Mucosa of descending colon (tissue), 3 donors: ENCODE results near the gene GNG7. TPM values are rescaled to one million over a fixed set of nuclear protein-coding genes. Genes with fewer than 3 reads are reported as not detected.

Experiments used
- ATAC-seq: fragments of 200-7000 bp; cut with Tn5 transposase; one replicate; pipeline ENCODE4 v1.9.1; 2020; ENCODE audit warnings: mild to moderate bottlenecking, moderate library complexity
- DNase-seq, 3 donors: peaks; one replicate each; pipeline ENCODE4 v3.0.0-alpha.2; 2020
- H3K36me3 ChIP-seq: fragments of 200-600 bp; one replicate; pipeline ENCODE4 v1.8.0; 2021; ENCODE audit warnings: low read depth, mild to moderate bottlenecking
- H3K4me1 ChIP-seq: fragments of 200-600 bp; one replicate; pipeline ENCODE4 v1.8.0; 2021; ENCODE audit warnings: low read depth, mild to moderate bottlenecking
- H3K4me3 ChIP-seq: fragments of 200-600 bp; one replicate; pipeline ENCODE4 v1.8.0; 2021; ENCODE audit warnings: mild to moderate bottlenecking
- H3K9me3 ChIP-seq: fragments of 200-600 bp; one replicate; pipeline ENCODE4 v1.8.0; 2021; ENCODE audit warnings: mild to moderate bottlenecking
- CTCF ChIP-seq: fragments of 200-600 bp; IDR thresholded peaks from one replicate; pipeline ENCODE4 v1.8.0; 2022; ENCODE audit warnings: antibody characterized with exemption, mild to moderate bottlenecking
- intact Hi-C, 2 donors: fragments of 100-400 bp; cut with DNase I in 1 of 2; cut with micrococcal nuclease in 1 of 2; formaldehyde crosslinking; loops; one replicate each; pipeline versions ENCODE4 v1.11.0 to v1.11.1; 2022; cut with DNase I, micrococcal nuclease
- total RNA-seq, 3 donors: library from RNA; stranded (reverse); fragmentation: NEBNext Ultra II Directional in 2 of 3; extraction: Animal tissue kit (Norgen Biotek cat#: 25700) in 2 of 3; gene quantifications; one replicate each; pipeline versions ENCODE4 v1.2.1 to v1.2.4, GENCODE V29; 2021 to 2023
- donor health status: DM: no; HTN: no; CAD: no; lungs with moderate emphysema.
- donor health status: DM: no; HTN: no; CAD: no.
- donor health status: DM: no; HTN: yes; CAD: no.

The GNG7 gene
- total RNA-seq, 3 donors from 2014 or later: 2.5 to 6.9 (median 2.9) TPM

- peaks cover under 1% of the 10 kb centered on the region for H3K9me3 ChIP-seq
- no peak for ATAC-seq
- peak; percentile 37 to 76 (median 55) for DNase-seq
- no peak overlapping the region for H3K4me3 ChIP-seq
- H3K4me1 ChIP-seq: peaks cover 36% of the 10 kb centered on the region
- intact Hi-C loops: loop anchor here (2.0 to 5.0 kb wide), 3 partner anchors 65 to 135 kb away; no protein-coding TSS in a partner anchor
- H3K36me3 ChIP-seq: no peaks in the 10 kb centered on the region
- no peak for TF ChIP-seq CTCF
Observed at GRCh38 chr19:2477732-2478191, 224.7 kb downstream of the GNG7 start.

DNA sequence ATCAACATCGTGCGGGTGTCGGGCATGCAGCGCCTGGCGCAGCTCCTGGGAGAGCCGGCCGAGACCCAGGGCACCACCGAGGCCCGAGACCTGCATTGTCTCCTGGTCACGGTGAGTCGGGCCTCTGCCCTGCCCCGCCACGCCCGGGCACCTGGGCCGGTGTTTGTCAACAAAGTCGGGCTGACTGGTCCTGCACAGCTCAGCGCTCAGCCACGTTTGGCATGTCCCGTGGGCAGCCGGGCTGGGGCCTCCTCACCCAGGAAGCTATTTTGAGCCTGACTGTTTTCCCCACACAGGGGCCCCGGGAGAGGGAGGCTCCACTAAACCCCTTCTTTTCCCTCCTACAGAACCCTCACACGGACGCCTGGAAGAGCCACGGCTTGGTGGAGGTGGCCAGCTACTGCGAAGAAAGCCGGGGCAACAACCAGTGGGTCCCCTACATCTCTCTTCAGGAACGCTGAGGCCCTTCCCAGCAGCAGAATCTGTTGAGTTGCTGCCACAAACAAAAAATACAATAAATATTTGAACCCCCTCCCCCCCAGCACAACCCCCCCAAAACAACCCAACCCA lies 225.3 kb downstream of the GNG7 start:
- peaks cover 36% of the 10 kb centered on the region for H3K4me1 ChIP-seq
- H3K36me3 ChIP-seq: no peaks in the 10 kb centered on the region
- TF ChIP-seq CTCF: no peak
- DNase-seq: peak; percentile 66 to 81 (median 76)
- intact Hi-C loops: loop anchor here (2.0 to 5.0 kb wide), 3 partner anchors 65 to 135 kb away; no protein-coding TSS in a partner anchor
- ATAC-seq: peak; percentile 21
- peak overlapping the region; percentile 63 for H3K4me3 ChIP-seq
- H3K9me3 ChIP-seq: no peaks in the 10 kb centered on the region

- DNase-seq (peak; percentile 73 to 81 (median 74)), ATAC-seq (peak; percentile 7)
- H3K9me3 ChIP-seq: no peaks in the 10 kb centered on the region
- H3K4me1 ChIP-seq: peaks cover 36% of the 10 kb centered on the region
- H3K4me3 ChIP-seq: peak overlapping the region; percentile 63
- intact Hi-C loops: loop anchor here (2.0 to 5.0 kb wide), 3 partner anchors 66 to 136 kb away; no protein-coding TSS in a partner anchor
- H3K36me3 ChIP-seq: no peaks in the 10 kb centered on the region
- TF ChIP-seq CTCF: no peak
Observed at GRCh38 chr19:2476451-2477140, 225.9 kb downstream of the GNG7 start.

DNA sequence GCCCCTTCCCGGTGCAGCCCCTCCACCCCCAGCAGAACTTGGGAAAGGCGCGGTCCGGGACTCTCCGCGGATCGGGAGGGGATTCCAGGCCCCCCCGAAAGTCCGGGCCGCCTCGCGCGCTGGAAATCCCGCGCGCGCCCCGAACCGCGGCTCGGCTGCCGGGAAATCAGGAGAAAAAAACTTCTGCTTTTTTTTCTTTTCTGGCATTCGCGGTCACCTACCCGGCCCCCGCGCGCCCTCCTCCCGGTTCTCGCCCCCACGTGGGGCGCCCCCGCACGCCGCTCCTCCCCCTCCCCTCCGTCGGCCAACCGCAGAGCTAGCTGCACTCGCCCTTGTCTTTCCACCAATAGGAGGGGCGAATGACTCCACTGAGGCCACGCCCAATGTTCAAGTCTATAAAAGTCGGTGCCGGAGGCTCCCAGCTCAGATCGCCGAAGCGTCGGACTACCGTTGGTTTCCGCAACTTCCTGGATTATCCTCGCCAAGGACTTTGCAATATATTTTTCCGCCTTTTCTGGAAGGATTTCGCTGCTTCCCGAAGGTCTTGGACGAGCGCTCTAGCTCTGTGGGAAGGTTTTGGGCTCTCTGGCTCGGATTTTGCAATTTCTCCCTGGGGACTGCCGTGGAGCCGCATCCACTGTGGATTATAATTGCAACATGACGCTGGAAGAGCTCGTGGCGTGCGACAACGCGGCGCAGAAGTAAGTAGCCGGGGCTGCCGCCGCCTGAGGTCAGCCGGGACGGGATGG lies 226.6 kb downstream of the GNG7 start, which contains the start of gene GADD45B:
GADD45B (plus strand) TSS at position 426 of the 749 bp plus-strand sequence; CDS start at position 658, 232 bp downstream.
- ATAC-seq: peak; percentile 83
- intact Hi-C loops: loop anchor here (2.0 to 5.0 kb wide), 4 partner anchors 66 to 136 kb away; no protein-coding TSS in a partner anchor
- peak; percentile 97 to 99 (median 98) for DNase-seq
- Histone ChIP-seq H3K4me1 (peaks cover 36% of the 10 kb centered on the region), H3K36me3 (no peaks in the 10 kb centered on the region), H3K9me3 (no peaks in the 10 kb centered on the region), H3K4me3 (peak within 1 kb of the TSS; percentile 63)
- TF ChIP-seq CTCF: no peak

DNA sequence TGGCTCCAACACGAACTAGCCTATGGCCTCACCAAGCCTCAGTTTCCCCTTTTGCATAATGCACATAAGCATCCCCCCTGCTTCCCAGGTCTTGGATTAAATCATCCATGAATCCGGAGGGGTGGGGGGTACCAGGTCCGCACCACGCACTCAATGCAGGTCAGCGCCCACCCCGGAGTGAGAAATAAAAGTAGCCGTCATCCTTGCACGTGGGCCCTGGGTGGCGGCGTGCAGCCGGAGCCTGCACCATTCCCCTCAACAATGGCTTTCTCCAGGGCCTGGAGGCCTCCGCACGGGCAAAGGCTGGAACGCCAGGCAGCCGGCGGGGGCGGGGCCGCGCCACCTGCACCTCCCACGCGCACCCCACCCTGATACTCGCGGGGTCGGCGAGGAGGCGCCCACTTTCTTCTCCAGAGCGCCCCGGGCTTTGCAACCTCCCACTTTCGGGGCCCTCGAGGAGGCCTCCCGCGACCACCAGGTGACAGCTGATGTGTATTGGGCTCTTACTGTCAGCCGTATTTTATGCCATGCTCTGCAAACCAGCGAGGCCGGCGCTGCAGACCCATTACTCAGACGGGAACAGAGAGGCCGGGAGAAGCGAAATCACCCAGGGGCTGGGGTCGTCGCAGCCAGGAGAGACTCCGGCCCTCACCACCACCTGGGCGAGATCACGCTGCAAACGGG lies 227.3 kb downstream of the GNG7 start:
- Histone ChIP-seq H3K9me3 (no peaks in the 10 kb centered on the region), H3K4me3 (peak overlapping the region; percentile 63), H3K36me3 (no peaks in the 10 kb centered on the region), H3K4me1 (peaks cover 36% of the 10 kb centered on the region)
- no peak for TF ChIP-seq CTCF
- DNase-seq (peak; percentile 63 to 80 (median 71)), ATAC-seq (peak; percentile 47)
- intact Hi-C loops: loop anchor here (2.0 to 5.0 kb wide), 3 partner anchors 67 to 137 kb away; no protein-coding TSS in a partner anchor
